Hematopoietic multipotent progenitor cell treated with erythropoietin and hydrocortisone succinate and interleukin-3 and kit ligand, for 15 days (in vitro differentiated cells): ENCODE results near the gene MPHOSPH9.
"Not testable (repeated sequence)": the region's sequence is repeated elsewhere in the genome, so short reads cannot be mapped to it uniquely, and the experiment has no call there.

Experiments
- DNase-seq: peaks from one replicate; pipeline ENCODE4 v3.0.0-alpha.2; 2015; ENCODE audit warnings: low spot score

MPHOSPH9 gene

DNA sequence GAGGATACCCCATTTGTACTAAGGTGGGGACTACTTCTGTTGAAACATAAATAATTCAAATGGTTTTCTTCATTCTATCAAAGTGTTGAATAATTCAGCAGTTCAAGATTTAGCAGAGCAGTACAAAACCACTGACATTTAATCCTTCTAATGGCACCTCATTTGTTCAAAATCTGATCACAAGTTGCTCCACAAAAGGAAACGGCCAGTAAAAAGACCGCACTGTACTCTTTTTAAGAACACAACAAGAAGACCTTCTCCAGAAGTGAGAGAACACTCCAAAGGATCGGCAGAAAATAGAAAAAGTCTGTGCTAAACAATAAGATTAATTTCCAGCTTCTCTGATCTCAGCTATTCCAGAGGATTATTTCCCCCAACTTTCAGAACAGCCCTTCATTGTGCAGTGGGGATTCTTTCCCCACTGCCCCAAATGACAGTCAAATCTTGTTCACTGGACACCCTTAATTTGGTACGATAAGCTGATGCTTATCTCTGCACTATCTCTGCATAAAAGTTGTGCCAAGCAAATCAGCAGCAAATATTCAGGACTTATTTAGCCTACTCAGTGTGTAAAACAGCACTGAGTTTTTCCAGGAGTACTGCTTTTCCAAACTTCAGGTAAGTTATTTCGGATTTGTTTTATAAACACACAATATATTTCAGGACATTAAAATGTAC, 5.2 kb downstream of the MPHOSPH9 start:
- no peak for DNase-seq

DNA sequence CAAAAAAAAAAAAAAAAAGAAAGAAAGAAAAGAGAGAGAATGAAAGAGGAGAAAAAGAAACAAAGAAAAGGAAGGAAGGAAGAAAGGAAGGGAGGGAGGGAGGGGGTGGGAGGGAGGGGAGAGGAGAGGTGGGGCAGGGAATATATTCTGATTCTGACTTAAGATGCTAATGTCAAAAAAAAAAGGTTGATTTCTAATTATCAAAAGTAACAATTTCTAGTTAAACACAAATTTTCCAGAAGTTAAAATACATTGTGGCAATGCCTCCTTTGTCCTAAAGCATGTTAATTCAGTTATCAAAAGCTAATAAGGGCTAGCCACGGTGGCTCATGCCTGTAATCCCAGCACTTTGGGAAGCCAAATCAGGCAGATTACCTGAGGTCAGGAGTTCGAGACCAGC, 7.5 kb downstream of the MPHOSPH9 start:
- DNase-seq = no peak

DNA sequence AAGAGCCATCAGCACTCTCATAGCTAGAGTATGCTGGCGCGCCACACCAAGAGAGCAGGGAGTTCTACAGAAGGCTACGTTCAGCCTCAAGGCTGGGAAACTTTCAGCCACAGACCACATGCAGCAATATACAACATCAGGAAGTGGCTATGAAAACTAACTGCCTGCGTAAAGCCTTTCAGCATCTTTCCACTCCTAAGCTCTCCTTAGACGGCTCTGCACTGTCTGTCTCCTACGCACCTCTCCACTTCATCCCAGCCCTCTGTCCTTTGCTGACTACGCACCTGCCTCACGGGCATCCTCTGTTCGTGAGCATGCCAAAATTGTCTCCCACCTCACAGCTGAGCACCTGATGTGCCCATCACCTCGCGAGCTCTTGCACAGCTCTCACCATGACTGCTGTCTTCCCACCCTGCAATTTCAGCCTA, 9.7 kb downstream of the MPHOSPH9 start:
- no peak for DNase-seq

DNA sequence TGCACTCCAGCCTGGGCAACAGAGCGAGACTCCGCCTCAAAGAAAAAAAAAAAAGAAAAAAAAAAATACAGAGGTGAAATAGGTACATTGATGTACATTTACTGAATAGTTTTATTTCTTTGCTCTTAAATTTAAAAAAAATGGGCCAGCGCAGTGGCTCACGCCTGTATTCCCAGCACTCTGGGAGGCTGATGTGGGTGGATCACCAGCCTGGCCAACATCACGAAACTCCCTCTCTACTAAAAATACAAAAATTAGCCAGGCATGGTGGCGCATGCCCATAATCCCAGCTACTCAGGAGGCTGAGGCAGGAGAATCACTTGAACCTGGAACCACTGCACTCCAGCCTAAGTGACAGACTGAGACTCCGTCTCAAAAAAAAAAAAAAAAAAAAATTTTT, 25.1 kb downstream of the MPHOSPH9 start:
- not testable (repeated sequence) for DNase-seq

DNA sequence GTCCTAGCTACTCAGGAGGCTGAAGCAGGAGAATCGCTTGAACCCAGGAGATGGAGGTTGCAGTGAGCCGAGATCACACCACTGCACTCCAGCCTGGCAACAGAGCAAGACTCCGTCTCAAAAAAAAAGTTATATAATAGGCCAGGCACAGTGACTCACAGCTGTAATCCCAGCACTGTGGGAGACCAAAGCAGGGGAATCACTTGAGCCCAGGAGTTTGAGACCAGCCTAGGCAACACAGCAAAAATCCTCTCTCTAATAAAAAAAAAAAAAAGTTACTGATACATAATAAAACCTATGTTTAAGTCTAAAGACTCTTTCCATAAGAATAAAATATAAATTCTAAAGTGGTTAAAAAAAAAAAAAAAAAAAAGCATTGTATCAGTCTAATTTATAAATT, 26.1 kb downstream of the MPHOSPH9 start:
- not testable (repeated sequence) for DNase-seq

DNA sequence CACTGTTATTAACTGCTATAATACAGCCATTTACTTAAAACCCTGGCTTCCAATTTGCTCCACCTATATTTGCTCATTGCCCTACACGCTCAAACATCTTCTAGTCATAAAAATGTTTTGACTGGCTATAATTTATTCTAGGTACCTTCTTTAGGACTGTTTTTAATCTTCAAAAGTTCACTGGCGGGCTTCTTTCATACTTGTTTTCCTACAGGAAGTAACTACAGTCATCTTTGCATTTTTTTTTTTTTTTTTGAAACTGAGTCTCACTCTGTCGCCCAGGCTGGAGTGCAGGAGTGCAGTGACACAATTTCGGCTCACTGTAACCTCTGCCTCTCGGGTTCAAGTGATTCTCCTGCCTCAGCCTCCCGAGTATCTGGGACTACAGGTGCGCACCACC, 32.5 kb downstream of the MPHOSPH9 start:
- no peak for DNase-seq

DNA sequence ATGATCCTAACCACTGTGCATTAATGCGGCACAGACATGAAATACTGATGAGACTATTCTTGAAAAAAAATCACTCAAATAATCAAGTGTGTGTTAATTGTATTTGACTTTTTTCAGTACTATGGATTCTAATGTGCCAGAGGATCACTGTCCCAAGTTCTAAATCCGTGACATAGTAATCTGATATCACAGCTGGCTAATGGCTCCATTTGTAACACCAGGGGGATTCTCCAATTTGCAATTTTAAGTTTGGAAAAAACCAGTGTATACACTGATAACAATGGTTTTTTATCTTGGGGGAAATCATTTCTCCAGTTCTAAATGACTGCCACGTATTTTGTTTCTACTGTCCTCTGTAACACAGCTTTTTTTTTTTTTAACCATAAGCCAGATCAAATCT, 33.0 kb downstream of the MPHOSPH9 start:
- no peak for DNase-seq

DNA sequence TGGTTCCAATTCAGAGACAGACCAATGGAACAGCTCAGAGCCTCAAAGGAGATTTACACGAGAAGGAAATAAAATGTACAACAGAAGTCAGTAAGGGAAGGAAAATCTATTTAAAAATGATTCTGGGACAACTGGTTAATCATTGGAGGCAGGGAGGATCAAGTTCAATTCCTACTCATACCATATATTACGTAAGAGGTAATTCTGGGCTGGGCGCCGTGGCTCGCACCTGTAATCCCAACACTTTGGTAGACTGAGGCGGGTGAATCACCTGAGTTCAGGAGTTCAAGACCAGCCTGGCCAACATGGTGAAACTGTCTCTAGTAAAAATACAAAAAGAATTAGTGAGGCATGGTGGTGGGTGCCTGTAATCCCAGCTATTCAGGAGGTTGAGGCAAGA, 45.3 kb downstream of the MPHOSPH9 start:
- DNase-seq = no peak

DNA sequence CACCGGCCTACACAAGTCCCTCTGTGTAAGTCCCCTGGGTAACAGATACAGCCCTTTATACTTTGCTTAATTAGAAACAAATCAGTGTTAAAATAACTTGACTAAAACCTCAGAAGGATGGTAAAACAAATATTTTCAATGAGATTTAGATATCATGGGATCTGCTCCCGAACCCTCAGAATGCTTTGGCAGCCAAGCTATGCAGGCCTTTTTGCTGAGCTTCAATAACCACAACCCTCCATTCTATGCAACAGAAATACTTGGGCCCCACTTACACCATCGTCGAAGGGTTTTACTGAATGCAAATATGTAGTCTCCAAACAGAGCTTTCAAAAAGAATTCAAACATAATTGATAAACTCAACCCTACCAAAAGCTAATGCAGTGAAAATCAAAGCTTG, 52.8 kb downstream of the MPHOSPH9 start:
- DNase-seq = no peak

DNA sequence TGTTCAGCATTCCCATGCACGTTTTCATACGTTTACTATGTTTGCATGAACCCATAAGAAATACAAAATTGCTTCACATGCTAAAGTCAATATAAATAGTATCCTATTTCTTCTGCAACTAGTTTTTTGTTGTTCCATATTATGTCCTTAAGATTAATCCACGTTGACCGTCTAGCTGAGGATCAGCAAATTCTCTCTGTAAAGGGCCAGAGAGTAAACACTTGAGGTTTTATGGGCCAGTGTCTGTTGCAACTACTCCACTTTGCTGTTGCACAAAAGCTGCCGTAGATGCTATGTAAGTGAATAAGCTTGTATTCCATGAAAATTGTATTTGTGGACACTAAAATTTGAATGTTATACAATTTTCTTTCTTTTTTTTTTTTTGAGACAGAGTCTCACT, 61.0 kb downstream of the MPHOSPH9 start:
- DNase-seq = no peak

DNA sequence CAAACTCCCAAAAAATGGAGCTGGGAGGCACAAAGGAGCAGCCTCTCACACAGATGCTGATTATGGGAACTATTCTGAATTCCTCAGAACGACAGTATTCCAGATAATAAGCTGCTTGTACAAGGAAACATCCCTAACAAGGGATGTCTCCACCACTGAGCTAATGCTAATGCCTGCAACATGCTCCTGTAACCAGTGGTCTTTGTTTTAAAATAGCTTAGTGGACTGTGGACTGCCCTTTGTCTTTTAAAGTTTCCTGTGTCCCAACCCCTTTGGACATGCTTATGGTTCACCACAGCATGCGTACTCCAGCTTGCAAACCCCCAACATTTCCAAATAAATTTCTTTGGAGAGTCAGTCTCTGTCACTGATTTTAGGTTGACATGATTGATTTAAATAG, 65.6 kb downstream of the MPHOSPH9 start:
- no peak for DNase-seq

DNA sequence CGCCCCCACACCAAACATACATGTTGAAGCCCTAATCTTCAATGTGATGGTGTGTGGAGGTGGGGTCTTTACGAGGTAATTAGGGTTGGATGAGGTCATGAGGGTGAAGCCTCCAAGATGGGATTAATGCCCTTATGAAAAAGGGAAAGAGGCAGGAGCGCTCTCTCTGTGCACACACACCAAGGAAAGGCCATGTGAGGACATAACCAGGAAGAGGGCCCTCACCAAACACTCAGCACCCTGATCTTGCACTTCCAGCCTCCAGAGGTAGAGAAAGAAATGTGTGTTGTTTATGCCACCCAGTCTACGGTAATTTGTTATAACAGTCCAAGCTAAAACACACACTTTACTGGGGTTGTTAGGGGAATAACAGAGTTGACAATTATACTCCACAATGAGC, 67.4 kb downstream of the MPHOSPH9 start:
- DNase-seq = no peak

DNA sequence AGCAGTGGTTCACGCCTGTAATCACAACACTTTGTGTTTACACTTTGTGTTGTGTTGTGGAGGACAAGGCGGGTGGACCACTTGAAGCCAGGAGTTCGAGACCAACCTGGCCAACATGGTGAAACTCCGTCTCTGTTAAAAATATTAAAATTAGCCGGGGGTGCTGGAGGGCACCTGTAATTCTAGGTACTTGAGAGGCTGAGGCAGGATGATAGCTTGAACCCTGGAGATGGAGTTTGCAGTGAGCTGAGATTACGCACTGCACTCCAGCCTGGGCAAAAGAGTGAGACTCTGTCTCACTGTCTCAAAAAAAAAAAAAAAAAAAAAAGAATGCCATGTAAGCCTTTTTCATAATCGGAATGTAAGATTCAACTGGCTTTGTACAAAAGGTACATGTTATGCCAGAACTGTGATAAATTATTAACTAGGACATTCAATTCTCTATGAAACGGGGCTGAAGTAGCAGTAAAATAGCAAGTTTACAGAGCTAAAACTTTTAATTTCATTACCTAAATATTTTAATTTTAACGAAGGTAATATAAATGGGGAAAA, 68.2 kb downstream of the MPHOSPH9 start:
- DNase-seq = no peak

DNA sequence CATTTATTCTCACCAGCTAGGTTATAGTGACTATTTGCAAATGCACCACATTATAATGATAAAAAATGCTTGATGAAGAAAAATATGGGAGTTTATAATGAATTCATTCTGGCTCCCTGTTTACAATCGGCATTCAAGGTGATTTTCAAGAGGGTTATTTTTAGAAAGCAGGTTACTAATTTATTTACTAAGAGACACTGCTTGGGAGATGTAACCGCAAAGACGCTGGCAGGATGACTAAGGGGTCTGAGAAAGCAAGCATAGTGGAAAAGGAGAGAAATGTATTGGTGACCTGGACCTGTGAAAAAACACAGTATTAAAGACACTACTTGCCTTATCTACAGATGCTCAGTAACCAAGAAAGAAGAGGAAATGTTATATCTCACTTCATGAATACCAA, 68.7 kb downstream of the MPHOSPH9 start:
- no peak for DNase-seq

DNA sequence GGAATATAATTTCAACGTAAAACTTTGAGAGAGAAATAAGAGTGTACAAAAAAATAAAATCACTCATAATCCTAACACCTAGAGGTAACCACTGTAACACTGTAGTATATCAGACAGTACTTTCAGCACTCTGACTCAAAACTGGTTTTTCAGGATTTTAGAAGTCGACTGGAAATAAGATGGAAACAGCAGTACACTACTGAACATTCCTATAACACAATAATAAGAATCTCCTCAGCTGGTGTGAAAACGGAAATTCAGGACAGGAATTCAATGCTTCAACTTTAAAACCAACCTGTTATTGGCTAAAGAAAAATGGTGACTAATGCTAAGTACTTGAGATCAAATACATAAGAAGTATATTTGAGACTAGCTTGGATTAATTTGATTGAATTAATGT, 69.7 kb downstream of the MPHOSPH9 start:
- no peak for DNase-seq

DNA sequence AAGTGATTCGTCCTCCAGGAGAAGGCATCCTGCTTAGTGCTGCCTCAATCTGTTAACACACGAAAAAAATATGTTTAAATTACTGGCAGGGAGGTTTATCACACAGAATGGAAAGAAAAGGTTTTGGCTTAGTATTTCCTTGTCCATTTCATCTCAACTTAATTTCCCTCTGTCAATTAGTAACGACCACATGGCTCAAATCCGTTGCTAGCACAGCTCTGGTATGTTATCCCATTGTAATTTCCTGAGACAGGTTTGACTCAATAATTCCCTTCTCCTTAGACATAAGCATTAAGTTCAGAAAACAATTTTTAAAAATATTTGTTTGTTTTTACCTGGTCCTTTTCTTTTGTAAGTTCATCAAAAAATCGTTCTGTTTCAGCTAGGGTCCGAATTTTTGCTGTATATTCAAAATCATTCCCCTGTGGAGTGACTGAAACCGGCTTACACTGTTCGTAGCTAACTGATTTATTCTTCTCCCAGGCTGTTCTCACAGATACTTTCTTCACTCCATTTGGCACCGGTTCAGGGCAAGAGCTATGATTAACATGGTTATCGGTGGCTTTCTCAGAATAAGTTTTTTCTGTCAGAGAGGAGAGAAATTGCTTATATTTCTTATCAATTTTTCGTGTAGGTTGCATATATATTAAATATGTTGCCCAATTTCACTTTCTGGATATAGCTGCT, 72.0 kb downstream of the MPHOSPH9 start:
- no peak for DNase-seq

DNA sequence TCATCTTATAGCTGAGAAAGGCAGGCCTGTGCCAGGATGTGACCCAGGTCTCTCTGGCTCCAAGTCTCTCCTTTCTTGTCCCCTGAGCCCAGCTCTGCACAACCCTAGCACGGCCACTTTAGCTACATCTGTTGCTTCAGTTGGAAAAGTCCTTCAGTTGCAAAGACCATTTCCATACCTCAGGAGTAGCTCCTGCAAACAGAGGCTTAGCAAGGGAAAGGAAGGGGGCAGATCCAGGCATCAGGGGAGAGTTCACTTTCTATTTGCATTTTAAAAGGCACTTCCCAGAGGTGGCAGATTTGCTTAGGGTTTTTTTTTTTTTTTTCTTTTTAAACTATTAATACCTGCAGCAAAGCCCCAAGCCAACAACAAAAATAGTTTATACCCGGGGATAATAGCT, 79.0 kb downstream of the MPHOSPH9 start:
- DNase-seq = no peak

DNA sequence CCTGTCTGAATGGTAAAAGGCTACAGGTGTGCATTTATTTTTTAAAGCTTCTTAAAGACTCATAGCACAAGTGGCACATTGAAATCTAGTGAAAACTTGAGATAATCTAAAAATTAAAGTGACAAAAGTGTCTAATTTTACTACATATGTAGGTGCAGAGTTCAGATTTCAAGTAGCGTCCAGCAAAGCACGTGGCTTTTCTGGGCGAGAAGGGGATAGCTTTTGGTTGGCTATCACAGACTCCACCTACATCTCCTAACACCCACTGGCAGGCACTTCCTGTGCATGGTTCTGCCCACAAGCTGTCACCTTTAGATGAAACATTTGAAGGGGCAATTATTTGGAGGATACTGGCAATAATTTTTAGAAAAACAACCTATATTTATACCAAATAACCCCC, 80.1 kb downstream of the MPHOSPH9 start:
- DNase-seq = no peak

DNA sequence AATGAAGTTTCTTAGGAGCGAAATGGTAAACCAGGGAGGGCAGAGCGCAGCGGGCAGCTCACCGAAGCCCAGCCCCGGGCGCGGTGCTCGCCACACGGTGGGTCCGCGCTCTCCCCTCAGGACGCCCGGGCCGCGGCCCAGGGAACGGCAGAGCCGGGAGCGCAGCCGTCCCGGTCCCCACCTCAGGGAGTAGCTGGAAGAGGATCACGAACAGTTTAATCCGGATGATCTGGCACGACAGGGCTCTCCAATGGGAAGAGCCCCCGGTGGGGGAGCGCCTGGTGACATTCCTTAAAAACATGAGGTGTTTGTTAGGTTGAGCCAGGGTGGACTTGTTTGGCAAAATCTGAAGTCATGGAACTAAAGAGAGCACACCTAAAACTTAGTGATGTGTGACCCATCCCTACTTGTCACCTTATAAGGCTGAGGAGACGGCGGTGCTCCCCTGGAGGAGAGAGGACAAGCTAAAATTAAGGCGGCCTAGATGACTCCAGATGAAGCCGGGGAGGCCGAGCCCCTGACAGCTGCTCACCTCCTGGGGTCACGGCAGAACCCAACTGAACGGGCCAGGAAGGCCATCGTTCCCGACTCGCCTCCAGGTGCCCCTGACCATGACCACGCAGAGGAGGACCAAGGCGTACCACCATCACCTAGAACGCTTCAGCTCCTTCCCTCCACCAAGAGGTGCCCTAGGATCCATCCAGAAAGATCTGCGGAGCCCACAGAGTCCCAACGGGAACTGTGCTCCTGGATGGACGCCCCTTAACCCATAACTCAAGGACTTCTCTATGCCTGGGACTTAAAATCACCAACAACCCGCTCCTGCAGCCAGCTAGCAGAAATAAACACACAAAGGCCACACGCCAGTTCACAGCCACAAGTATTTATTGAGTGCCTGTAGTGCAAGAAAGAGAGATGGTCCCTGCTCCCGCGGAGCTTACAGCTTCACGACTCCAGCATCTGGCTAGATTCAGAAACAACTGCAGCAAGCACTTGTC, 81.2 kb downstream of the MPHOSPH9 start:
- DNase-seq = no peak

DNA sequence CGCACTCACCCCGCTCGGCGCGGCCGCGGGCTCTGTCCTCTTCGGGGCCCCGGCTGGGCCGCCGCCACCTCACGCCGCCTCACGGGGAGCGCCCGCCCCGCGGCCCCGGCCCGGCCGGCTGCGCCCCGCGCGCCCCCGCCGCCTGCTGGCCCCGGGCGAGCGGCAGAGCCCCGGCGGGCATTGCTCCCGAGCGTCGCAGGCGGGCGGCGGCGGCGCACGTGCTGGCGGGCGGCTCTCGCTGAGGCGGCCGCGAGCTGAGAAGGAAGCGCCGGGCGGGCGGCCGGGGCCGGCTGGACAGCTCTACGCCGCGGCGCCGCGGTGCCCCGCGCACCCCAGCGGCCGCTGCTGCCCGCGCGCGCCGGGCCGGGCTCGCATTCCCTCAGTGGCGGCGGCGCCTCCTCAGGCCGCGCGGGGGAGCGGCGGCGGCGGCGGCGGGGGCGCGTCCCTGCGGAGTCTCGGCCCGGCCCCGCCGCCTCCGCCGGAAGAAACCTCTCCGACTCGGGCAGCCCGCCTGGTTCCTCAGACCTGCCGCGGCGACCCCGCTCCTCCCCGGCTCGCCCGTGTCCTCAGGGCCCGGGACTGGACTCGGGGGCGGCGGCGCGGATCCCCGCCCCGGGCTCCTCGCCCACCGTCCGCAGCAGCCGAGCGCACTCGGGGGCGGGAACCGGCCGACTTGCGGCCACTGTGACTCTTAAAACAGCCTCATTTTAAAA, 82.0 kb downstream of the MPHOSPH9 start, which contains the start of gene PITPNM2:
PITPNM2 (minus strand) TSS at position 347 of the 713 bp plus-strand sequence. CDS start 116,500 bp downstream, outside the sequence.
- peak; percentile 42 for DNase-seq

DNA sequence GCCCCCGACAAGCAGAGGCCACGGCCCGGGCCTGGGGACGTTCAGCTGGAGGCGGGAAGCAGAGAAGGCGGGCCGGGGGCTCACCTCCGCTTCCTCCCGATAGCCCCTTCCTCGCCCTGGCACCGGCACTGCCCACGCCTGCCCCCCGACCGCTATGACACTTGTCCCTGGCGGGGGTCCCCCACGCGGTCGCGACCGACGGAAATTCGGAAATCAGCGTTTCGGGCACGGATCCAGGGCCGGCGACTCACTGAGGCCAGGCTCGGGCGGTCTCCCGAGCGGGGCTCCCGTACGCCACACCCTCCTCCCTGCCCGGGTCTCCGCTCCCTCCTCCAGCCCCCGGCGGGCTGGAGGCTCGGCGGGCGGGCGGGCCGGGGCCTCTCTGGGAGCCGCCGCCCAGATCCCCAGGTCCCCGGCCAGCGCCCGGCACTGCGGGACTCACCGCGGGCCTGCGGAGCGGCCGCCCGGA, 82.6 kb downstream of the MPHOSPH9 start:
- DNase-seq = no peak
